K562 treated with DMSO at 1 percent for 24 hours (cell line): ENCODE data around the gene FBLL1. TPM values are rescaled to one million over a fixed set of nuclear protein-coding genes. Genes with fewer than 3 reads are reported as not detected.

ENCODE experiments used
- total RNA-seq: library from RNA; unstranded; fragments of 300-600 nt; gene quantifications from 2 replicates; pipeline ENCODE4 v1.2.3, GENCODE V29; 2022; ENCODE audit warnings: low read depth; ENCODE audit not compliant: insufficient read depth

The FBLL1 gene
- 0.19 TPM in 1 of 2 replicates, not detected in the other for total RNA-seq

GRCh38 chr5:168528521-168529373 lies at the start of gene FBLL1:
Gene FBLL1 (plus strand): TSS chr5:168529305. CDS start chr5:168529505, 200 bp downstream.

DNA sequence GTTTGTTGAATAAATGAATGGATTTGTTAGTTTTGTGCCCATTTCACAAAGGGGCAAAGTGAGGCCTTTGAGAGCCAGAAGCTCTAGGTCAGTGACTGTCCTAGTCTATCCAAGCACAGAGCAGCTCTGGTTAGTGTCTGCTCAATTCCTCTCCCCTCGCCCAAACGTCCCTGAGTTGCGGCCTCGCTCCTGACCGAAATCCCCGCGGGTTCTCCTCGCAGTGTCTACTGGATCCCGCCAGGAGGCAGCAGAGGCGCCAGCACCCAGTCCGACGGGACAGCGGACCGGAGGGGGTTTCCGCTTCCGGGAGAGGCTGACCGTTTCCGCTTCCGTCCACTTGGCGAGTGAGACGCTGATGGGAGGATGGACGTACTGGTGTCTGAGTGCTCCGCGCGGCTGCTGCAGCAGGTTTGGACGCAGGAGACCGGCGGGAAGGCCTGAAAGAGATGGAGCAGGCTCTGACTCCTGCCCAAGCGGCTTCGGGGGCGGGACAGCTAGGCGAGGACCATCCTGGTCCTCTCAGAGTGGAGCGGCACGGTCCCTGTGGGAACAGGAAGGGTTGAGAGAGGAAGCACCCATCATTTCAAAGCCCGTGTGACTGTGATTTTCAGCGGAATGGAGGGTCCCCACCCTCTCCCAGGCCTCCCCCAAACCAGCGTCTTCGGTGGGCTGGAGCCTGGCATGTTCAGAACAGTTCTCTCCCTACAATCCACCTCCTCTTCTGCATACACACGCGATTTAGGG lies 42.8 kb upstream of the FBLL1 start, which contains the start of gene RARS1:
Gene RARS1 (plus strand): TSS at position 336 of the 744 bp plus-strand sequence. CDS start 28 bp downstream, at position 364.

DNA sequence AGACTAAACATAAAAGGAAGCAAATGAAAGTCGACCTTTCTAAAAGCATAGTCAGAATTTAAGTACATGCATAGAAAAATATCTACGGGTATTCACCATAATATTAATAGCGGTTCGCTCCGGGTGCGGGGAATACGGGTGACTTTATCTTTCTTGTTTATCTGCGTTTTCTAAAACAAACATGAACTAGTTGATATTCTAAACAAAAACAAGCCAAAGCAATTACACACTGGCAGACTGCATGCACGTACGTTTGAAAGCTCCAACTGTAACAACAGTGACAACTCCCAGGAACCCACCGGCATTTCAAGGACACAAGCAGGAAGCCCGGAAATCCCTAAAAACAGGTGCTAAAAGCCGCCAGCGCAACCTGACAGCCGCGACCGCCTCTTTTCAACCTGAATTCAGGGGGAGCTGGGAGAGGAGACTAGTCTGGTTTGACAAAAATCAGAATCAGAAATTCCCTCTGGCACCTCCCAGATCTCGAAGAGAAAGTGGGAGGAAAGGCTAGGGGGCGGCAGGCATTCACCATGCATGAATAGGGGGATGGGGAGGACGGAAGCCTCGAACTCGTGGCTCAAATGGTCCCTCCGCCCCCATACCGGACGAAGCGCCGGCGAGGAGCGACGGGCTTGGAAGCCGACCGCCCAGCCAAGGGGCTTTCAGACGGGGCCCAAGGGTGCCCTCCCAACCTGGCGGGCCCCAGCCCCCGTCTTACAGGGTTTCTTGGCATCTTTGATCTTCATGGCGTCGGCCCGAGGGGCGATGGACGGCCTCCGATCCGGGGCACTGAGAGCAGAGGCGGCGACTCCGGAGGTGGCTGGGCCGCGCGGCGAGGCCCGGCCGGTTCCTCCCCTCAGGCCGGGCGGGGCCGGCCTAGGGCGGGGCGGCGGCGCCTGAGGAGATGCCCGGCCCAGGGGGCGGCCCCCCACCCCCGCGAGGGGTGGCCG lies 49.7 kb downstream of the FBLL1 start, which contains the start of gene PANK3:
Gene PANK3 (minus strand): TSS at position 831 of the 950 bp plus-strand sequence. CDS start 85 bp downstream, at position 746.

Other genes starting within 250 kb of the FBLL1 start
- not detected in 2 replicates for gene WWC1, start 237.7 kb upstream of the FBLL1 start, total RNA-seq
- 40.6 and 44.8 TPM in 2 replicates for gene RARS1, start 42.8 kb upstream of the FBLL1 start, total RNA-seq
- gene PANK3, start 50.1 kb downstream of the FBLL1 start, total RNA-seq: 10.5 and 12.5 TPM in 2 replicates